GM12864 (cell line): Measurements from ENCODE around the gene TMEM178B.
"Not testable (repeated sequence)": the region's sequence is repeated elsewhere in the genome, so short reads cannot be mapped to it uniquely, and the experiment has no call there.

Experiments
- DNase-seq: peaks from one replicate; pipeline ENCODE4 v3.0.0-alpha.2; 2011; ENCODE audit warnings: low read depth
- H3K4me3 ChIP-seq: 2 replicates; pipeline ENCODE4 v1.5.1; 2011; ENCODE audit warnings: mild to moderate bottlenecking, low read depth, low read length, control low read depth
- CTCF ChIP-seq: IDR thresholded peaks from 2 replicates; pipeline ENCODE4 v1.5.1; 2011; ENCODE audit warnings: low read depth, mild to moderate bottlenecking, moderate library complexity, low read length, control low read depth, inconsistent platforms; ENCODE audit errors: missing control alignments

Gene TMEM178B

GRCh38 chr7:141165521-141165920, 91.7 kb downstream of the TMEM178B start:
- TF ChIP-seq CTCF, result no peak
- DNase-seq, result no peak

GRCh38 chr7:141166926-141167325, 93.1 kb downstream of the TMEM178B start:
- DNase-seq, result no peak
- H3K4me3 ChIP-seq, result no peak overlapping the region
- TF ChIP-seq CTCF, result no peak

More at GRCh38 chr7:141165521-141165920, 91.7 kb downstream of the TMEM178B start:
- H3K4me3 ChIP-seq, result no peak overlapping the region

DNA sequence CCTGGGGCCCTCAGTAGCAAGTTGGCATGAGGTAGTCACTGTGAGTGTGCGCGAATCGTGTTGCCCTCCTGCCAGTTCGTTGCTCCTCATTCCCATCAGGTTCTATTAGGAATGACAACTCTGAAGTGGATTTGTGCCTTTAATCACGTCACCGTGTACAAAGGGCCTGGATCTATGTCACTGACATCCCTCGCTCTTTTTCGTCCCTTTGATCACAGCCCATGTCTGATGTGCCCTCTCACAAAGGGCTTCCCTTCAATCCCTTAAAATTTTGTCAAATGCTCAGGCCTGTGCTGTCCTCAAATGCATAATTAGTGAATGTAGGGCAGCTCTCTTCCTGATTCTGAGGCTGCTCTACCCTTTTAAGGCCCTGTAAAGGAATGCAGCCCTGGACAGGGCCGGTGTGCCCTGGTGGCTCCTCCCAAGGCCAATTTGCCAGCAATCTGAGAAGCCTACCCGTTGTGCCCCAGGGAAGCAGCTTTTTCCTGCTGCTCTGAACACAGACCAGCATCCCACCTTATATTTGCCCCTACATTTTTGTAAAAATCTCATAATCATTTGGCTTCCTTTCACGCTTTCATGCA, 93.6 kb downstream of the TMEM178B start:
- DNase-seq, result no peak
- H3K4me3 ChIP-seq, result no peak overlapping the region
- TF ChIP-seq CTCF, result no peak

GRCh38 chr7:141169157-141169556, 95.3 kb downstream of the TMEM178B start:
- not testable (repeated sequence) for H3K4me3 ChIP-seq, DNase-seq

GRCh38 chr7:141175728-141176127, 101.9 kb downstream of the TMEM178B start:
- not testable (repeated sequence) for H3K4me3 ChIP-seq, DNase-seq

GRCh38 chr7:141177120-141177519, 103.3 kb downstream of the TMEM178B start:
- H3K4me3 ChIP-seq, DNase-seq: not testable (repeated sequence)

DNA sequence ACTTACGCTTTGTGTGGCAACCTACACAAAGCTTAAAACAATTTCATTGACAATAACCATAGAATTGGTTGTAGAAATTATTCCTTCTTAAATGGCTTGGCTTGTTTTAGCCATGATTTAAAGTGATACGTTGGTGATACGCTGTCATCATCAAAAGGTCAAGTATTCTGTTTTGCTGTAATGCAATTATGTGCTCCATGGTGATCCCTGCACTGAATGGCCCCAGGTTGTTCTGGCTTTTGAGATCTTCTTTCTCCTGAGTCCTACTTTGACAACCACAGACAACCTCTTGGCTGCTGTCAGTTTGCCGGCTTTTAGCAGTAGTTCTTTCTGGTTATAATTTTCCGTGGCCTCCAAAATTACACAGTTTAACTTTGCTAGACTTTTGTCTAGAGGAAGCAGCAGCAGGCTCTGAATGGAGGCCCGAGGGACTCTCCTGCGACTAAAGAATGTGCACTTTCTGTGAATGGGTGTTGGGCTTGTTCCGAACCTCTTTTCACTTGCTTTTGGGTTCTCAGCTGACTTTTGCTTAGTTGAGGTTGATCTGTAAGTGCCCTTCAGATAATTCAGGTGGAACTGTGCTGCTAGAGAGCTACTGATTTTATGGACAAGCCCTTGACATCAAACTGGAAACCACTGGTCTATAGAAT, 104.7 kb downstream of the TMEM178B start:
- no peak for TF ChIP-seq CTCF
- no peak for DNase-seq

DNA sequence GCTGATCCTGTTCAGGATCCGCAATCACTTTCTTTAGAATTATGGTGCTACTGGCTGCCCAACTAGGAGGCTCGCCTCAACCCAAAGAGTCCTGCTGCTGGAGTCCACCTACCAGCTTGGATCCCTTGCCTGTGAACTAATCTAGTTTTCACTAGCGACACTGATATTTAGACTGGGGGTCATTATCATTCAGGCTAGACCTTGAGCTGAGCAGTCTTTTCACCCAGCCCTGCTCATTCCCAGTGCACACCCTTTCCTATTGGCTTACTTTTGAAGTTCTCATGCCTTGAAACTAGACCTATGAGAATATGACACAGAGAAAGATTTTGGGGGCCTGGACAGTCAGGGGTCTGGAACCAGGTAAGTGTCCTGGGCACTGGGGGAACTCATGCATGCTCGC, 107.9 kb downstream of the TMEM178B start:
- TF ChIP-seq CTCF, result no peak

More for the DNA sequence above, 104.7 kb downstream of the TMEM178B start:
- no peak overlapping the region for H3K4me3 ChIP-seq

More for the DNA sequence above, 107.9 kb downstream of the TMEM178B start:
- DNase-seq, result no peak
- H3K4me3 ChIP-seq, result no peak overlapping the region
